PFSK-1 (cell line): ENCODE measurements around the gene FAM83G.

Source experiments
- FOXP2 ChIP-seq: optimal IDR thresholded peaks from 2 replicates; pipeline ENCODE3; 2011; ENCODE audit warnings: borderline replicate concordance, control low read depth, inconsistent platforms; ENCODE audit not compliant: insufficient read depth; ENCODE audit errors: extremely low read length, extremely low read depth
- POLR2AphosphoS5 ChIP-seq: IDR thresholded peaks from 2 replicates; pipeline ENCODE4 v1.6.1; 2012; ENCODE audit warnings: low read depth, mild to moderate bottlenecking, control low read depth, low read length, moderate library complexity
- SIN3A ChIP-seq: IDR thresholded peaks from 2 replicates; pipeline ENCODE4 v1.6.1; 2012; ENCODE audit warnings: mild to moderate bottlenecking, low read length, moderate library complexity, borderline replicate concordance; ENCODE audit not compliant: insufficient read depth
- TAF1 ChIP-seq: IDR thresholded peaks from 2 replicates; pipeline ENCODE4 v1.6.1; 2012; ENCODE audit warnings: low read length, control low read depth, borderline replicate concordance; ENCODE audit not compliant: insufficient read depth
- TF ChIP-seq, protein P1 (sequence below), 2 experiments: IDR thresholded peaks; 2 replicates each; pipeline versions ENCODE4 v1.6.1 to v1.8.0; 2011 to 2012; ENCODE audit warnings: low read depth in 2 of 2, low read length in 2 of 2, control low read depth in 1 of 2, inconsistent platforms in 1 of 2, mild to moderate bottlenecking in 1 of 2, moderate library complexity in 1 of 2; ENCODE audit not compliant: insufficient read depth in 1 of 2

FAM83G gene

DNA sequence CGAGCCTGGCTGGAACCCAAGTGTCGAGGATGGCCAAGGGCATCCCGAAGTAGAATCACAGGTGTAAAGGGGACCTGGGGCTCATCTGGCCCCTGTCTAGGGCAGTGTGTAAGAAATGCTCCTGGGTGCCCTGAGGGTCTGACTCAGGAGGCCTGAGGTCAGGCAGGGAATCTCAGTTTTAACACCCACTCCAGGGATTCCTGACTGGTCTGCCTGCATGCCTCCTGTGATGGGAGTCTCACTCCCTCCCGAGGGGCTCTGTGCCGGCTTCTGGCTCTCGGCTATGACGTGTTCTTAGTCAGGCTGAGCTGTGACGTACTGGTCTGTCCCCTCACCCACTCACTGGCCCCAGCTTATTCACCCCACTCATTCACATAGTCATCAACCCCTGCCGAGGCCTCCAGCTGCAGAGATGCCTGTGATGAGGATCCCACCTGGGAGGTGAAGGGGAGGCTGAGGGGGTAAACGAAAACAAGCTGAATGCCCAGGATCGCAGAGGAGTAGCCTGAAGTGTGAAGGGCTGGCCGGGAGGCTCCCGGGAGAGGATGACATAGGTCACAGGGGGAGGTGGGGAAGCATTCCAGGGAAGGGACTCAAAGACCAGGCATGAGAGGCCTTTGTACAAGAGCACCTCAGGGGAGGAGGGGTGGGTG is 23.8 kb downstream of the FAM83G start:
- TF ChIP-seq, protein P1, sequence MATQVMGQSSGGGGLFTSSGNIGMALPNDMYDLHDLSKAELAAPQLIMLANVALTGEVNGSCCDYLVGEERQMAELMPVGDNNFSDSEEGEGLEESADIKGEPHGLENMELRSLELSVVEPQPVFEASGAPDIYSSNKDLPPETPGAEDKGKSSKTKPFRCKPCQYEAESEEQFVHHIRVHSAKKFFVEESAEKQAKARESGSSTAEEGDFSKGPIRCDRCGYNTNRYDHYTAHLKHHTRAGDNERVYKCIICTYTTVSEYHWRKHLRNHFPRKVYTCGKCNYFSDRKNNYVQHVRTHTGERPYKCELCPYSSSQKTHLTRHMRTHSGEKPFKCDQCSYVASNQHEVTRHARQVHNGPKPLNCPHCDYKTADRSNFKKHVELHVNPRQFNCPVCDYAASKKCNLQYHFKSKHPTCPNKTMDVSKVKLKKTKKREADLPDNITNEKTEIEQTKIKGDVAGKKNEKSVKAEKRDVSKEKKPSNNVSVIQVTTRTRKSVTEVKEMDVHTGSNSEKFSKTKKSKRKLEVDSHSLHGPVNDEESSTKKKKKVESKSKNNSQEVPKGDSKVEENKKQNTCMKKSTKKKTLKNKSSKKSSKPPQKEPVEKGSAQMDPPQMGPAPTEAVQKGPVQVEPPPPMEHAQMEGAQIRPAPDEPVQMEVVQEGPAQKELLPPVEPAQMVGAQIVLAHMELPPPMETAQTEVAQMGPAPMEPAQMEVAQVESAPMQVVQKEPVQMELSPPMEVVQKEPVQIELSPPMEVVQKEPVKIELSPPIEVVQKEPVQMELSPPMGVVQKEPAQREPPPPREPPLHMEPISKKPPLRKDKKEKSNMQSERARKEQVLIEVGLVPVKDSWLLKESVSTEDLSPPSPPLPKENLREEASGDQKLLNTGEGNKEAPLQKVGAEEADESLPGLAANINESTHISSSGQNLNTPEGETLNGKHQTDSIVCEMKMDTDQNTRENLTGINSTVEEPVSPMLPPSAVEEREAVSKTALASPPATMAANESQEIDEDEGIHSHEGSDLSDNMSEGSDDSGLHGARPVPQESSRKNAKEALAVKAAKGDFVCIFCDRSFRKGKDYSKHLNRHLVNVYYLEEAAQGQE (IDR thresholded peaks at IDR 0.05; ENCODE audit: insufficient read depth in 1 of 2, low read depth in 2 of 2, low read length in 2 of 2), result no peak
- TF ChIP-seq TAF1 (no peak), SIN3A (no peak), POLR2AphosphoS5 (no peak), FOXP2 (no peak)

DNA sequence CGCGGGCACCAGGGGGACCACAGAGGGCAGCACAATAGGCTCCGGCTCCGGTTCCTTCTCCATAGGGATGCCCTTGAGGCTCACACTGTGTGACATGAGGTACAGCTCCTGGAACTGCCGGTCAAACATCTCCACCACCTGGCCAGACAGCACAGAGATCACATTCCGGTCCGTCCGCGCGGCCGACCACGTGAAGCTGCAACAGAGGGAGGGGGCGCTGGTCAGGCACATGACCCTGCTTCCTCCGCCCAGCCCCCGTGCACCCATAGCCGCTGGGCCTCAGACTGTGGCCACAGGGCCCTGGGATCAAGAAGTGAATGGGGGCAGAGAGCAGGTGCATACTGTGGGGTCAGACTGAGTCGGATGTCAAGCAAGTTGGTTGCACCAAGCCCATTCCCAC is 25.9 kb downstream of the FAM83G start:
- TF ChIP-seq POLR2AphosphoS5 (no peak), FOXP2 (no peak), SIN3A (no peak), TAF1 (no peak)
- TF ChIP-seq, protein P1 (IDR thresholded peaks at IDR 0.05; ENCODE audit: insufficient read depth in 1 of 2, low read depth in 2 of 2, low read length in 2 of 2), result no peak

DNA sequence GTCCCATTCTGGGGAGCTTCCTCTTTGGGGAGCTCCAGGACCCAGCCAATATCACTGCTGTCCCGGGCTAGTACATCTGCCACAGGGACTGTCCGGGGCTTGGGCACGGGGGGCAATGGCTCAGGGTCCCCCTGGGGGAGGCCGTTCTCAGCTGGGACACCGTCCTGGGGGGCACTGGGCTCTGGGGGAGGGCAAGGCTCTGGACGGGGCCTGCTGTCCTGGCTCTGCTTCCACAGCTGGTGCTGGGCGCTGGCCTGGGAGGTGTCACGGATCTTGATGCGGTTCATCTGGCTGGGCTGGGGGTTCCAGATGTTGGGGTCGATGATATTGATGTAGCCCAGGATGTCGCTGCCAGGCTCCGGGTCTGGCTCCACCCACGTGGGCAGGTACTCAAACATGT is 26.5 kb downstream of the FAM83G start:
- TF ChIP-seq TAF1 (no peak), POLR2AphosphoS5 (no peak), FOXP2 (no peak), SIN3A (no peak)
- TF ChIP-seq, protein P1 (IDR thresholded peaks at IDR 0.05; ENCODE audit: insufficient read depth in 1 of 2, low read depth in 2 of 2, low read length in 2 of 2), result no peak

DNA sequence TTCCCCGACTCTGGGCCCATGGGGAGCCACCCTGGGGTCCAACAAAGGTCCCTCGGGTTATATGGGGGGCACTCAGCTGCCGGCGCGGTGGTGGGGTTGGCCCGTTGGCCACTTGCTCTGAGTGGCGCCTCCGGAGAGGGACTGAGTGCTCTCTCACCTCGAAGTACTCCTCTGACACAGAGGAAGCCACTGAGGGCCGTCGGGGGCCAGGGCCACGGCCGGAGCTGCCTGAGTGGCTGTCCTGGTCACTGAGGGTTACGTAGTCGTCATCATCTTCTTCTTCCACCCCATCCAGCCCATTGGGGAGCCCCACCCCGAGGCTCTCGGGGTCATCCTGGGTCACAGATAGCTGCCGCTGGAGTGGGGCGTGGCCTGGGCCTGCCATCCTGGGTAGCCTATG is 26.9 kb downstream of the FAM83G start:
- TF ChIP-seq TAF1 (no peak), POLR2AphosphoS5 (no peak), SIN3A (no peak), FOXP2 (no peak)
- TF ChIP-seq, protein P1 (IDR thresholded peaks at IDR 0.05; ENCODE audit: insufficient read depth in 1 of 2, low read depth in 2 of 2, low read length in 2 of 2), result no peak

DNA sequence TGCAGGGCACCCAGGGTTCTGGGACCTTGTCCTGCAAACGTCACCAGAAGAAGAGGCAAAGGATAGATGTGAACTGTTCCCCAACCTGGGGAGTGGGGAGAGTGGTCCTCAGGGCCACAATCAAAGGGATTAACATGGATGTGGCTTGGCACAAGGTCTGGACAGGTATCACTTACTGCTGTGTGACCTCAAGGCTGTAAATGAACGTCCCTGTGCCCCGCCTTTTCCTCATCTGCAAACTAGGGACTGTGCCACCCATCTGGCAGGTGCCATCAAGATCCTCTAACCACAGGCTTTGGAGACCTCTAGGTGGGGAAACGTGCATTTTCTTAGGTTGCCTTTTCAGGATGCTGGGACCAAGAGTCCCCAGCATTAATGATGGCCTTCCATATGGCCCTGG is 27.5 kb downstream of the FAM83G start:
- TF ChIP-seq SIN3A (no peak), POLR2AphosphoS5 (no peak), TAF1 (no peak), FOXP2 (no peak)
- TF ChIP-seq, protein P1 (IDR thresholded peaks at IDR 0.05; ENCODE audit: insufficient read depth in 1 of 2, low read depth in 2 of 2, low read length in 2 of 2), result no peak
